Measurements from ENCODE around the gene RNH1.

The RNH1 gene

DNA sequence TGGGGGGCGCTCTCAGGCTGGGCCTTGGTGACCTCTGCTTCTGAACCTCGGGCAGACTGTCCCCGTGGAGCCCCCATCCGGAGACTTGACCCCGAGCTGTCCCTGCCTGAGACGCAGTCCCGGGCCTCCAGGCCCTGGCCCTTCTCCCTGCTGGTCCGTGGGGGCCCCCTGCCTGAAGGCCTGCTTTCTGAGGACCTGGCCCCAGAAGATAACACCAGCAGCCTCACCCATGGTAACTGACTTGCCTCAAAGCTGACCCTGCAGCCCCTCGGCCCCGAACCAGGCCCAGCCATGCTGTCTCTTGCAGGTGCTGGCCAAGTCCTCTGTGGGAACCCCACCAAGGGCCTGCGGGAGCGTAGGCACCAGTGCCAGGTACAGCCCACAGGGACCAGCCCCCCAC, 44.6 kb upstream of the RNH1 start:
- no peak overlapping the region for H3K27ac ChIP-seq (ENCODE audit: low read depth, low read length)
- no peak for TF ChIP-seq EZH2phosphoT487 (IDR thresholded peaks at IDR 0.05; ENCODE audit: borderline replicate concordance, low read length)
- TF ChIP-seq CTCF (IDR thresholded peaks at IDR 0.05; ENCODE audit: low read depth, low read length, poor library complexity, severe bottlenecking), result no peak
- H3F3A ChIP-seq (ENCODE audit: control insufficient read depth, insufficient read depth), result no peaks in the 10 kb centered on the region
- peaks cover 15% of the 10 kb centered on the region for H3K27me3 ChIP-seq (ENCODE audit: control insufficient read depth, low read length)
- peaks cover 23% of the 10 kb centered on the region for H3K4me1 ChIP-seq (ENCODE audit: control insufficient read depth, low read length)
- no peak overlapping the region for H3K4me3 ChIP-seq (ENCODE audit: low read length)
- no peaks in the 10 kb centered on the region for H3K9me2 ChIP-seq (replicated peaks; ENCODE audit: control insufficient read depth, low read length)
- H3K79me2 ChIP-seq (ENCODE audit: control insufficient read depth, low read length), result no peaks in the 10 kb centered on the region
- H3K9me3 ChIP-seq (ENCODE audit: control insufficient read depth, insufficient read depth, low read length), result no peaks in the 10 kb centered on the region
- H3K4me2 ChIP-seq (ENCODE audit: low read length), result no peak overlapping the region
- no peaks in the 10 kb centered on the region for H3K36me3 ChIP-seq (ENCODE audit: control insufficient read depth, low read length)
- no peaks in the 10 kb centered on the region for H4K20me1 ChIP-seq (ENCODE audit: control insufficient read depth, insufficient read depth, low read depth, low read length)

DNA sequence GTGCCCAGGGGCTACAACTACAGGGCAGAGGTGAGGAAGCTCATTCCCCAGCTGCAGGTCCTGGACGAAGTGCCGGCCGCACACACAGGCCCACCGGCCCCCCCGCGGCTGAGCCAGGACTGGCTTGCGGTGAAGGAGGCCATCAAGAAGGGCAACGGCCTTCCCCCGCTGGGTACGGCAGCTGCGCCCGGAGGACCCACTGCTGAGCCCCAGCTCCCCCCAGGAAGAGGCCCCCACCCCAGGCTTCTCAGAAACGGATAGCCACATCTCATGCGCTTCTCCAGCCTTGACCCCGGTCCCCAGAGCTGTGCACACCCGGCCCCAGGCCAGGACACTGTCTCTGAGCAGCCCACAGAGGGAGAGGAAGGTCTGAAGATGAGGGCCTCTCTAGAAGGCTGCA, 44.1 kb upstream of the RNH1 start:
- Histone ChIP-seq H3F3A (ENCODE audit: control insufficient read depth, insufficient read depth) (no peaks in the 10 kb centered on the region), H3K79me2 (ENCODE audit: control insufficient read depth, low read length) (no peaks in the 10 kb centered on the region), H4K20me1 (ENCODE audit: control insufficient read depth, insufficient read depth, low read depth, low read length) (no peaks in the 10 kb centered on the region), H3K4me1 (ENCODE audit: control insufficient read depth, low read length) (peaks cover 23% of the 10 kb centered on the region), H3K4me3 (ENCODE audit: low read length) (no peak overlapping the region), H3K27ac (ENCODE audit: low read depth, low read length) (no peak overlapping the region), H3K9me2 (replicated peaks; ENCODE audit: control insufficient read depth, low read length) (no peaks in the 10 kb centered on the region), H3K27me3 (ENCODE audit: control insufficient read depth, low read length) (peaks cover 10% of the 10 kb centered on the region), H3K9me3 (ENCODE audit: control insufficient read depth, insufficient read depth, low read length) (no peaks in the 10 kb centered on the region), H3K36me3 (ENCODE audit: control insufficient read depth, low read length) (no peaks in the 10 kb centered on the region), H3K4me2 (ENCODE audit: low read length) (no peak overlapping the region)
- no peak for TF ChIP-seq CTCF (IDR thresholded peaks at IDR 0.05; ENCODE audit: low read depth, low read length, poor library complexity, severe bottlenecking)
- TF ChIP-seq EZH2phosphoT487 (IDR thresholded peaks at IDR 0.05; ENCODE audit: borderline replicate concordance, low read length), result no peak

DNA sequence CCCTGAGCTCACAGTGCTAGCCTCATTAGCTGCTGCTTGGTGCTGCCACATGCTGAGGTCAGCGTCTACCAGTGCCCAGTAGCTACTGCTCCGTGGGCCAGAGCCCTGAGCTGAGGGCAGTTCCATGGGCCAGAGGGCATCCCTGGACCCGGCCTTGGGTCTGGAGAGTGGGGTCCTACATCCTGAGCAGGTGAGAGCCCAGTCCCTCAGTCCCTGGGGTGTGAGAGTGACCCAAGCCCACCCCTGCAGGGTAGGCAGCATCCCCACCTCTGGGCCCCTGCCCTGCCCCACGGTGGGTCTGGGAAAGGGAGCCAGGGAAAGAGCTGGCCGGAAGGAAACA, 43.7 kb upstream of the RNH1 start:
- Histone ChIP-seq H3K4me3 (ENCODE audit: low read length) (no peak overlapping the region), H3K36me3 (ENCODE audit: control insufficient read depth, low read length) (no peaks in the 10 kb centered on the region), H3K79me2 (ENCODE audit: control insufficient read depth, low read length) (no peaks in the 10 kb centered on the region), H3F3A (ENCODE audit: control insufficient read depth, insufficient read depth) (no peaks in the 10 kb centered on the region), H3K4me1 (ENCODE audit: control insufficient read depth, low read length) (peaks cover 22% of the 10 kb centered on the region), H4K20me1 (ENCODE audit: control insufficient read depth, insufficient read depth, low read depth, low read length) (no peaks in the 10 kb centered on the region), H3K9me3 (ENCODE audit: control insufficient read depth, insufficient read depth, low read length) (no peaks in the 10 kb centered on the region), H3K27ac (ENCODE audit: low read depth, low read length) (no peak overlapping the region), H3K9me2 (replicated peaks; ENCODE audit: control insufficient read depth, low read length) (no peaks in the 10 kb centered on the region), H3K4me2 (ENCODE audit: low read length) (no peak overlapping the region), H3K27me3 (ENCODE audit: control insufficient read depth, low read length) (peaks cover 6% of the 10 kb centered on the region)
- TF ChIP-seq EZH2phosphoT487 (IDR thresholded peaks at IDR 0.05; ENCODE audit: borderline replicate concordance, low read length) (no peak), CTCF (IDR thresholded peaks at IDR 0.05; ENCODE audit: low read depth, low read length, poor library complexity, severe bottlenecking) (no peak)
